ENCODE data around the gene IGSF22.
A peak's percentile ranks its signal among the peaks of the same experiment; 100 is the strongest.
"Not testable (repeated sequence)": the region's sequence is repeated elsewhere in the genome, so short reads cannot be mapped to it uniquely, and the experiment has no call there.

The IGSF22 gene

GRCh38 chr11:18681949-18682348, 44.0 kb downstream of the IGSF22 start:
- FAIRE-seq: not testable (repeated sequence)

- no peak for FAIRE-seq
Measured at GRCh38 chr11:18677560-18677959, 48.4 kb downstream of the IGSF22 start.

GRCh38 chr11:18676803-18677202, 49.2 kb downstream of the IGSF22 start:
- FAIRE-seq: no peak

GRCh38 chr11:18672209-18672608, 53.8 kb downstream of the IGSF22 start:
- FAIRE-seq: not testable (repeated sequence)

GRCh38 chr11:18671246-18671645, 54.7 kb downstream of the IGSF22 start:
- no peak for FAIRE-seq

- no peak for FAIRE-seq
Measured at GRCh38 chr11:18669711-18670110, 56.3 kb downstream of the IGSF22 start.

- peak; percentile 5 for FAIRE-seq
Measured at GRCh38 chr11:18669219-18669596, 56.8 kb downstream of the IGSF22 start.

- no peak for FAIRE-seq
Measured at GRCh38 chr11:18668131-18668530, 57.9 kb downstream of the IGSF22 start.

GRCh38 chr11:18665353-18665872, 60.6 kb downstream of the IGSF22 start:
- FAIRE-seq: not testable (repeated sequence)

GRCh38 chr11:18657673-18658072, 68.3 kb downstream of the IGSF22 start:
- FAIRE-seq: no peak

Data from islet of Langerhans (tissue), 1 donor.